Chondrocyte (in vitro differentiated cells): Measurements from ENCODE around the gene PTPRN2. TPM values are rescaled to one million over a fixed set of nuclear protein-coding genes. Genes with fewer than 3 reads are reported as not detected.

Experiments
- DNase-seq: peaks from one replicate; pipeline ENCODE4 v3.0.0; 2021; ENCODE audit warnings: mixed read lengths, low spot score
- H3K27ac Mint-ChIP-seq: one replicate; pipeline ENCODE4 v1.8.0; 2021; ENCODE audit warnings: mild to moderate bottlenecking, moderate library complexity, mixed read lengths; ENCODE audit not compliant: unreplicated experiment
- H3K27me3 Mint-ChIP-seq: 2 replicates; pipeline ENCODE4 v1.8.0; 2021; ENCODE audit warnings: low read depth, mixed read lengths
- H3K36me3 Mint-ChIP-seq: 2 replicates; pipeline ENCODE4 v1.8.0; 2021; ENCODE audit warnings: low read depth, mixed read lengths
- H3K4me1 Mint-ChIP-seq: 2 replicates; pipeline ENCODE4 v1.8.0; 2021; ENCODE audit warnings: low read depth, mild to moderate bottlenecking, mixed read lengths
- H3K4me3 Mint-ChIP-seq: one replicate; pipeline ENCODE4 v1.8.0; 2021; ENCODE audit warnings: mild to moderate bottlenecking, moderate library complexity, mixed read lengths; ENCODE audit not compliant: unreplicated experiment
- H3K9me3 Mint-ChIP-seq: 2 replicates; pipeline ENCODE4 v1.8.0; 2021; ENCODE audit warnings: low read depth, mixed read lengths
- total RNA-seq: library from RNA; stranded (reverse); gene quantifications from 3 replicates; pipeline ENCODE4 v1.2.1, GENCODE V29; 2021
- TF ChIP-seq, protein P1 (sequence below): fragments of 200-600 bp; sonication (generic); IDR thresholded peaks from 2 replicates; pipeline ENCODE4 v1.5.0; 2021; ENCODE audit warnings: antibody characterized with exemption, mild to moderate bottlenecking, moderate library complexity

Gene PTPRN2
- total RNA-seq, 1 donor from 2014 or later, result 0.30 TPM

DNA sequence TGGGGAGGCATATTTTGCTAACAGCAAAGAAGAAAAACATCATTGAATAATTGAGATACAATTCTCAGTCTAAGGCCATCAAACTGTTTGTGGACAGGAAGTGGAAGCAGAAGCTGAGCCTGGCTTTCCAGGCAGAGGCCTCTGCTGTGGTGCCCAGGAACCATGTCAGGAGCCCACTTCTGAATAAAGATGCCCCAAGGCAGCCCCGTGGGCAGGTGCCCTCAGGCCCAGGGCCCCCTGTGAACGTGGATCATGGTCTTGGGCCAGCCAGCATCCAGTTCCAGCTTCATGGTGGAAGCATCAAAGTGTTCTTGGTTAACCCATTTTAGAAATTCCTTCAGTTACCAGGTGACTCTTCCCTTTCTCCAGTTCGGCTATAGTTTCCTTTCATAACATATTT lies 346.8 kb downstream of the PTPRN2 start:
- Mint-ChIP-seq H3K9me3 (peaks cover 28% of the 10 kb centered on the region), H3K27me3 (no peaks in the 10 kb centered on the region), H3K4me3 (no peak overlapping the region), H3K36me3 (no peaks in the 10 kb centered on the region), H3K27ac (no peak overlapping the region), H3K4me1 (no peaks in the 10 kb centered on the region)
- DNase-seq, result no peak
- TF ChIP-seq, protein P1, sequence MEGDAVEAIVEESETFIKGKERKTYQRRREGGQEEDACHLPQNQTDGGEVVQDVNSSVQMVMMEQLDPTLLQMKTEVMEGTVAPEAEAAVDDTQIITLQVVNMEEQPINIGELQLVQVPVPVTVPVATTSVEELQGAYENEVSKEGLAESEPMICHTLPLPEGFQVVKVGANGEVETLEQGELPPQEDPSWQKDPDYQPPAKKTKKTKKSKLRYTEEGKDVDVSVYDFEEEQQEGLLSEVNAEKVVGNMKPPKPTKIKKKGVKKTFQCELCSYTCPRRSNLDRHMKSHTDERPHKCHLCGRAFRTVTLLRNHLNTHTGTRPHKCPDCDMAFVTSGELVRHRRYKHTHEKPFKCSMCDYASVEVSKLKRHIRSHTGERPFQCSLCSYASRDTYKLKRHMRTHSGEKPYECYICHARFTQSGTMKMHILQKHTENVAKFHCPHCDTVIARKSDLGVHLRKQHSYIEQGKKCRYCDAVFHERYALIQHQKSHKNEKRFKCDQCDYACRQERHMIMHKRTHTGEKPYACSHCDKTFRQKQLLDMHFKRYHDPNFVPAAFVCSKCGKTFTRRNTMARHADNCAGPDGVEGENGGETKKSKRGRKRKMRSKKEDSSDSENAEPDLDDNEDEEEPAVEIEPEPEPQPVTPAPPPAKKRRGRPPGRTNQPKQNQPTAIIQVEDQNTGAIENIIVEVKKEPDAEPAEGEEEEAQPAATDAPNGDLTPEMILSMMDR, result no peak

DNA sequence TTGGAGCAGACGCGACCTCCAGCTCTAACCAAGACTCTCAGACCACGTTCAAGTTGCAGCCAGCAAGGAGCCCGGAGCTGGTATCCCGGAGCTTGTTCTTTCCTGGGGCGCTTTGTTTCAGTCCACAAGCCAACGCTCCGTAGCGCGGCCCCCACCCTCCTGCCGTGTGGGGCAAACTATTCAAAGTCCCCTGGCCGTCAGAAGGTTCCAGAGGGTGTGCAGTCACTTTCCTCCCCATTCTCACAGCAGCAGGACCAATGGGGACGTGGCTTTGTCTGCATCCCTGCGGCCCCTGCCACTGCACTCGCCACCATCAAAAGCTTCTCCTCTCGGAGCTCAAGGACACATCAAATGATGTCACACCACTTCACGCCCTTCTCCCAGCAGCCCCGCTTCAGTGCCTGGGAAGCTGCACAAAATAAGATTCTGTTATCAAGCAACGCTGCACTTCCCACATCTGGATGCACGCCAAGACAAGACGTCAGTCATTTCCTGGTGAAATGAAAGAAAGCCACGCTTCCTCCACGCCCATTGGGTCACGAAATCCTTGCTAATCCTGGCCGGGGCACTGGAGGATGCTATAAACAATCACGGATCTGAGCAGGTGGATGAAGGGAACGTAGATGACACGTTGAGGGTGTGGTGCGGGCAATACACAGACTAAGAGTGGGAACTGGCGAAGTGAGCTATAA lies 348.2 kb downstream of the PTPRN2 start:
- no peaks in the 10 kb centered on the region for H3K4me1 Mint-ChIP-seq
- no peak overlapping the region for H3K4me3 Mint-ChIP-seq
- peaks cover 37% of the 10 kb centered on the region for H3K9me3 Mint-ChIP-seq
- no peak overlapping the region for H3K27ac Mint-ChIP-seq
- DNase-seq, result no peak
- no peaks in the 10 kb centered on the region for H3K36me3 Mint-ChIP-seq
- H3K27me3 Mint-ChIP-seq, result no peaks in the 10 kb centered on the region
- TF ChIP-seq, protein P1, result no peak

DNA sequence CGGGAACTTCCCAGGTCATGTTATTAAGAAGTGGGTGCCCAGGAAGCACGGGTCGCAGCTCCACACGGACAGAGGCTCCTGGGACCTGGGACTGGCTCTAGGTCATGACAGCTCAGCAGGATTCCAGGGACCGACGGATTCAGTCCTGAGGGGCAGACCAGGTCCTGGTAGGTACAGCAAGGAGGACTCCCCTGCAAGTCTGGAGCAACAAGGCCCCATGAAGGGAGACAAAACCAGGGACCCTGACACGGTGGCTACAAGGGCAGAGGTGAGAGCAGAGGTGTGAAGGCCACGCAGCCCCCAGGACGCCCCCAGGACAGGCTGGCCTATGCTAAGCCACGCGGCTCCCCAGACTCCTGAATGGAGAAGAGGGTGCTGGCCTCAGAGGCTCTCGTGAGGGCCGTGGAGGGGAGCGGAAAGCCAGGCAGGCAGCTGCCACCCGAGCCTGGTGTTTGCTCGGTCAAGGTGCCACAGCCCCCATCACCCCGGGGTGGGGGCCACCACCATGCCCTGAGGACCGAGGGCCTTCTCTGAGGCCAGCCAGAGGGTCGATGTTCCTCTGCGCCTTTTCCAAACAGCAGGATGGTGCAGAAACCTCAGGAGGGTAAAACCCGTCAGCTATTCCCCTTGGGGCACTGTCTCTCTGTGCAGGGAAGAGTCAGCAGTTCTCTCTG lies 348.9 kb downstream of the PTPRN2 start:
- TF ChIP-seq, protein P1, result no peak
- H3K27ac Mint-ChIP-seq, result no peak overlapping the region
- no peaks in the 10 kb centered on the region for H3K27me3 Mint-ChIP-seq
- H3K4me1 Mint-ChIP-seq, result no peaks in the 10 kb centered on the region
- no peaks in the 10 kb centered on the region for H3K36me3 Mint-ChIP-seq
- peaks cover 44% of the 10 kb centered on the region for H3K9me3 Mint-ChIP-seq
- DNase-seq, result no peak
- no peak overlapping the region for H3K4me3 Mint-ChIP-seq

DNA sequence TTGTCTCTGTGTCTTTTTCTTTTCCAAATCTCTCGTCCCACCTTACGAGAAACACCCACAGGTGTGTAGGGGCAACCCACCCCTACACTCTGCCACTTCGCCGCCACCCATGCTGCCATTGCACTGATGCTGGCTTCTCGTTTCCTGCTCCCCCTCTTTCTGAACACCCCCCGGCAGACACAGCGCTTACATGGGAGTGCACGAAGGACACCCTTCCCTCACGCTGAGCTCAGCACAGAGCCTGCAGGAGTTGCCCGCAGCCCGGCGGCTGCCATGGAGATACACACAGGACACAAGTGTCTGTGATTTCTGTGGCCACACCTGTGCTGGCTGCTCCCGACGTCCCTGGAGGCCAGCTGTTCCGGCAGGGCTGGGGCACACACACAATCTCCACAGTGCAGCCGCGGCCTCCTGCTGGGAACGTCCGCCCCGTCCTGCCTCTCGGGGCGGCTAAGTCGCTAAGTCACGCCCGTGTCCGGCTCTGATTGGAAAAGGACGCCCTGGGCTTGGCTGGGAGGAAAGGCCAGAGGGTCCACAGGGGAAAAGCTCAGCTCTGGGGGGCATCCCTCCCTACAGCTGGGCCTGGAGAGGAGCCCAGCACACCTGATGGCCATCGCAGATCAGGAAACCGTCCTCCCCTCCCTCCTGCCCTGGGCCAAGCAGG lies 349.8 kb downstream of the PTPRN2 start:
- H3K36me3 Mint-ChIP-seq, result no peaks in the 10 kb centered on the region
- H3K9me3 Mint-ChIP-seq, result peaks cover 48% of the 10 kb centered on the region
- no peaks in the 10 kb centered on the region for H3K27me3 Mint-ChIP-seq
- H3K4me3 Mint-ChIP-seq, result no peak overlapping the region
- TF ChIP-seq, protein P1, result no peak
- H3K27ac Mint-ChIP-seq, result no peak overlapping the region
- DNase-seq, result no peak
- no peaks in the 10 kb centered on the region for H3K4me1 Mint-ChIP-seq

DNA sequence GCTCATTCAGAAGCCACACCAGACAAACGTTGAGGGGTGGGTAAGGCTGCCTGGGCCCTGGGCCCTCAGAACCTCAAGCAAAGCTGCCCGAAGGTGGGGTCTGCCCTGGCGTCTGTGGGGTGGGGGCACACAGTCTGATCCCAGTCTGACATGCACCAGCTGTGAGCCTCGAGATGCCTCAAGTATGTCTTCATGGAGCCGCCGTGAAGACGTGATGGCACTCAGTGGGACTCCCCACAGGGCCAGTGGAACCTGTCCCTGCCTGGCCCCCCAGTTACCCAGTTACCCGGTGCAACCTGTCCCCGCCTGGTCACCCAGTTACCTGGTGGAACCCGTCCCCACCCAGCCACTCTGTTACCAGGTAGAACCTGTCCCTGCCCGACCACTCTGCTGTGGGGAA lies 351.2 kb downstream of the PTPRN2 start:
- Mint-ChIP-seq H3K27ac (no peak overlapping the region), H3K9me3 (peaks cover 48% of the 10 kb centered on the region), H3K4me1 (no peaks in the 10 kb centered on the region), H3K27me3 (no peaks in the 10 kb centered on the region), H3K4me3 (no peak overlapping the region), H3K36me3 (no peaks in the 10 kb centered on the region)
- no peak for DNase-seq
- TF ChIP-seq, protein P1, result no peak
